Measurements from ENCODE around the gene CRYBA2.

Gene CRYBA2

DNA sequence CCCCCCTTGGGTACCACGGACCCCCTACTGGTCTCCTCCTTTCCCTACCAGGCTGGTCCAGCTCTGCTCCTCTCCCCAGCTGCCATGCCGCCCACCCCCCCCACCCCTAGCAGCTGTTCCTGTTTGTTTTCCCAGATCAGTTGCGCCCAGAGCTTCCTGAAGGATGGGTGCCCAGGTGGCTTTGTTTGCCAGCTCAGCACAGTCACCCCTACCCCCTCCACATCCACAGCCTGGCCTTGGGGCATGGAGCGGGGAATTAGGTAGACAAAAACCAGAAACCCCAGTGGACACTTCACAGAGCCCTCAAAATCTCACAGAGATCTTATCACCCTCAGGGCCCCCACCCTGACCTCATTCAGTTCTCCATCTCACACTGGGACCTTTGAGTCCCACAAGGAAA, 3.7 kb upstream of the CRYBA2 start:
- no peaks in the 10 kb centered on the region for H3K36me3 ChIP-seq (ENCODE audit: insufficient read depth, low read length)
- H3K4me3 ChIP-seq (ENCODE audit: low read length), result no peak overlapping the region
- no peak overlapping the region for H3K27ac ChIP-seq (ENCODE audit: low read depth, low read length)
- no peaks in the 10 kb centered on the region for H3K9me3 ChIP-seq (ENCODE audit: insufficient read depth, low read depth, low read length)
- 84% methylated on average over 4 of the region's 4 CpGs for WGBS
- H3K9ac ChIP-seq (ENCODE audit: low read depth, low read length), result no peak overlapping the region
- peaks cover 100% of the 10 kb centered on the region for H3K27me3 ChIP-seq (ENCODE audit: insufficient read depth, low read length)
- H3K4me1 ChIP-seq (ENCODE audit: insufficient read depth, low read length), result peaks cover 28% of the 10 kb centered on the region; the same call in 1 of the 2 replicates

DNA sequence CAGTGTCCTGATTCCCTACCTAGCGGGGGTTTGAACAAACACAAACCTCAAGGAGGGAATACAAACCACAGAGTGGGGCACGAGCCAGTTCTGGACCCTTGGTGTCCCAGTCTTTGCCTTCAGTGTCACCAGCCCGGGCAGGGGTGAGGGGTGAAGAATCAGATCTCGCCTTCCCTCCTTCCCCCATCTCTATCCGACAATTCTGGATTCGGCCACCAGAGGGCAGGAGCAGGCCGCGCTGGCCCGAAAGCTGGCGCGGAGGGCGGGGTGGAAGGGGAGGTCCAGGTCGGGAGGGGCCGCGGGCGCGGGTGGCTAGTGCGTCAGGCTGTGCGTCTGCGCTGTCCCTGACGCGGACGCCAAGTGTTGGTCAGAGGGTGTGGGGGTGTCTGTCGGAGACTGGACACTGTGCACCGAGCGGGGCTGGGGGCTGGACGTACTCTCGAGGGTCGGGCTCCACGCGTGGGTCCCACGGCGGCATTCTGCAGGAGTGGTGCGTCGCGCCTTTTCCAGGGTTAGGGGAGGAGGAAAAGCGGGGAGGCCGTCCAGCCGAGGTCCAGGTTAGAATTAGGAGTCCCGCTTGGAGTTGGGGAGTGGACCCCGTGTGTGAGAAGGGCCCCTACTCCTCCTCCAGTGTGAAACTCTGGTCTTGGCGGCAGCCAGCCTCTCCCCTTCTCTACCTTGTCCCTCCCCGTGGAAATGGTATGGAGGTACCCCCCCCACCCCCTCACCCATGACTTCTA, 2.9 kb upstream of the CRYBA2 start:
- Histone ChIP-seq H3K9me3 (ENCODE audit: insufficient read depth, low read depth, low read length) (no peaks in the 10 kb centered on the region), H3K4me3 (ENCODE audit: low read length) (peak overlapping the region; percentile 38), H3K9ac (ENCODE audit: low read depth, low read length) (no peak overlapping the region), H3K27ac (ENCODE audit: low read depth, low read length) (no peak overlapping the region), H3K36me3 (ENCODE audit: insufficient read depth, low read length) (no peaks in the 10 kb centered on the region), H3K4me1 (ENCODE audit: insufficient read depth, low read length) (peaks cover 28% of the 10 kb centered on the region; the same call in 1 of the 2 replicates), H3K27me3 (ENCODE audit: insufficient read depth, low read length) (peaks cover 100% of the 10 kb centered on the region)
- 12% methylated on average over 41 of the region's 43 CpGs for WGBS

DNA sequence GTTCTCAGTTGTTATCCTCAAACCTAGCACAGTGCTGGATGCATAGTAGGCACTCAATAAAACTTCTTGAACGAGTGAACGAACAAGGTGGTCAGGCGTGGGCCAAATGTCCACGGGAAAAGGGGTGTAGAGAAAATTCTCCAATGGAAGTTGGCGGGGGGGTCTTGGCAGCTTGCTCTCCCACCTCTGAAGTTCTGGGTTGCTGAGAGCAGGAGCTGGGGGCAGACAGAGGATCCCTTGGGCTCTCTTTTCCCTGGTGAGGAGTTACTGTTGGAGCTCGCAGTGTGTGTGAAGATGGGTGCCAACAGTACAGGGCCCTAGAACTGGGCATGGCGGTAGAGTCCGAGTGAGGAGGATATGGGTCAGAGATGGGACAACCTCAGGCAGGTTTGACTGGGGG, 2.3 kb upstream of the CRYBA2 start:
- Histone ChIP-seq H3K4me1 (ENCODE audit: insufficient read depth, low read length) (peaks cover 22% of the 10 kb centered on the region; the same call in 1 of the 2 replicates), H3K27me3 (ENCODE audit: insufficient read depth, low read length) (peaks cover 100% of the 10 kb centered on the region), H3K36me3 (ENCODE audit: insufficient read depth, low read length) (no peaks in the 10 kb centered on the region), H3K9me3 (ENCODE audit: insufficient read depth, low read depth, low read length) (no peaks in the 10 kb centered on the region), H3K27ac (ENCODE audit: low read depth, low read length) (no peak overlapping the region), H3K4me3 (ENCODE audit: low read length) (no peak overlapping the region), H3K9ac (ENCODE audit: low read depth, low read length) (no peak overlapping the region)
- 43% methylated on average over 8 of the region's 8 CpGs for WGBS

DNA sequence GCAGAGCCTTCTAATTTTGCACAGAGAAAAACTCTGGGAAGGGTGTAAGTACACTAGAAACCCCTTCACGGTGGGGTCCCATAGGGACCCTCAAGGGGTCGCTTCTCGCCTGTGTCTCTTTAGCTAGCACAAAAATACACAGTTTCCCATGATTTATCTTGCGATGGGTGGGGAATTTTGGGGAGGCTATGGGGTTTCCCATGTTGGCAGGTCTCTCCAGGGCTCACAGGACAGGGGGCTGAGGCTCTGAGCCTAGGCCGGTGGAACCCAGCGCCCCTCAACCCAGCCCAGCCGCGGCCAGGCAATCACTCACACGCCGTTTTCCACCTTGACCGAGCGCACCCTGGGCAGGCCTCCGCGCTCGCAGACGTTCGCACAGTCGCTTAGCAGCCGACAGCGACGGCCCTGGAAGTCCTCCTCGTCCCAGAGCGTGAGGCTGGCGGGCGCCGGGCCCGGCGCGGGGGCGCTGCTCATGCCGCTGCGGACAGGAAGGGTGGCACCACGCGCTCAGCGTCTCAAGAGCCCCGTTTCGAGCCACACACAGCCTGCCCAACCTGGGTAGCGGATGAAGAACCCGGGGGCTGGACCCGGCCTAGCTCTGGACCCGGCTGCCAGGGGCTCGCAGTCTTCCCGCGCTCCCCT, 398 bp downstream of the CRYBA2 start:
- Histone ChIP-seq H3K4me3 (ENCODE audit: low read length) (0 out of 2 replicates have a peak overlapping the region, but pooled peaks have one; percentile 29), H3K27me3 (ENCODE audit: insufficient read depth, low read length) (peaks cover 100% of the 10 kb centered on the region), H3K9ac (ENCODE audit: low read depth, low read length) (no peak overlapping the region), H3K9me3 (ENCODE audit: insufficient read depth, low read depth, low read length) (no peaks in the 10 kb centered on the region), H3K27ac (ENCODE audit: low read depth, low read length) (no peak overlapping the region), H3K36me3 (ENCODE audit: insufficient read depth, low read length) (no peaks in the 10 kb centered on the region), H3K4me1 (ENCODE audit: insufficient read depth, low read length) (0 out of 2 replicates have a peak, but pooled peaks cover 10% of the 10 kb centered on the region)
- WGBS, result 6% methylated on average over 44 of the region's 44 CpGs

DNA sequence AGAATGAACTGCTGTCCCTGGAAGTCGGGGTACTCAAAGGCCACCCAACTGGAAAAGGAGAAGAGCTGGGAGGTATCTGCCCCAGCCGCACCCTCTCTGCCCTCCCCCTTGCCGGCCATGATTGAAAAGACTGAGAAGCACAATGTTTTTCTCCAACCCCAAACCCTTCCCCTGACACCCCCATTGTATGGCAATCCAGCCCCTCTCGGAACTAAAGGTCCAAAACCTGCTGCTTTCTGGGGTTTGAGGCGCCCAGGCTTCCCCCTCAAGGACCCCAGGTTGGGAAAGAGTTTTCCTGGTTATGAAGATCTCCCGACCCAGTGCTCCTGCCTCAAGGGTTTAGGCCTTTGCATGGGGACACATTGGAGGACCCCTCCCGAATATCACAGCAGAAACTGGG, 1.0 kb downstream of the CRYBA2 start:
- Histone ChIP-seq H3K4me3 (ENCODE audit: low read length) (no peak overlapping the region), H3K4me1 (ENCODE audit: insufficient read depth, low read length) (0 out of 2 replicates have a peak, but pooled peaks cover 10% of the 10 kb centered on the region), H3K27ac (ENCODE audit: low read depth, low read length) (no peak overlapping the region), H3K27me3 (ENCODE audit: insufficient read depth, low read length) (peaks cover 100% of the 10 kb centered on the region), H3K36me3 (ENCODE audit: insufficient read depth, low read length) (no peaks in the 10 kb centered on the region), H3K9ac (ENCODE audit: low read depth, low read length) (no peak overlapping the region), H3K9me3 (ENCODE audit: insufficient read depth, low read depth, low read length) (no peaks in the 10 kb centered on the region)
- WGBS, result 22% methylated on average over 7 of the region's 7 CpGs

DNA sequence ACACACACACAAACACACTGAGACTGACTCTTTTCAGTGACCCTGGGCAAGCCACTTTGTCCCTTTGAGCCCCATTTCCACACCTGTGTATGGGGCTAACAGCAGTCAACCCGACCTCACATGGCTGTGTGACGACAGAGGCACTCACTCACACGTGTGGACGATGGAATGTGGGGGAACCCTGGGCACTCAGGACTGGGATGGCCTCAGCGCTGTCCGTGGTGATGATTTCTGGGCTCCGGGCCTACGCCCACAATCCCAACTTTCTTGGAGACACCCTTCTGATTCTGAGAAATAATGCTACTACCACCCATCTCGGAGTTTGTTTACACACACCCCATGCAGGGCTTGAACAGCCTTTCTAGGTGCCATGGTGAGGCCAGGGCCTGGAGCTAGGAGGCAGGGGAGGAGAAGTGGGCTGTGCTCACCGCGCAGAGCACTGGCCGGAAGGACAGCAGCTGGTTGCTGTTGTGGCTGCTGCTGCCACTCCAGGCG, 1.5 kb downstream of the CRYBA2 start:
- peaks cover 100% of the 10 kb centered on the region for H3K27me3 ChIP-seq (ENCODE audit: insufficient read depth, low read length)
- 13% methylated on average over 13 of the region's 13 CpGs for WGBS

DNA sequence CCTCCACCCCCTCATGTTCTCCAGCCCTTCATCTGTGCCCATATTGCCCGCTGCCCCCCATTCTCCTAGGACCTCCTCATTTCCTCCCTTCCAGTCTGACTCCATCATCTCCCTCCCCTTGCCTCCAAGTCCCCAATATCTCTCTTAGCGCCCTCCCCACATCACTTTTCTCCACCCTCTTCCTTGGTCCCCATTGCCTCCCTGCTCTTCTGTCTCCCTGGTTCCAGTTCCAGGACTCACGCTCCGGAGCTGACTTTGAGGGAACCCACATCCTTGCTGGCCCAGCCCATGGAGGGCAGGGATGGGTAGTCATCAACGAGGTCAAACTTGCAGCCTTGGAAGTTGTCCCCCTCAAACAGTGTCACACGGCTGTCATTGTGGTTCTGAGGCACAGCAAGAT, 2.6 kb downstream of the CRYBA2 start:
- 0 out of 2 replicates have a peak, but pooled peaks cover 10% of the 10 kb centered on the region for H3K4me1 ChIP-seq (ENCODE audit: insufficient read depth, low read length)
- H3K36me3 ChIP-seq (ENCODE audit: insufficient read depth, low read length), result no peaks in the 10 kb centered on the region
- no peak overlapping the region for H3K27ac ChIP-seq (ENCODE audit: low read depth, low read length)
- H3K4me3 ChIP-seq (ENCODE audit: low read length), result no peak overlapping the region
- WGBS, result 40% methylated on average over 6 of the region's 6 CpGs
- peaks cover 100% of the 10 kb centered on the region for H3K27me3 ChIP-seq (ENCODE audit: insufficient read depth, low read length)
- no peaks in the 10 kb centered on the region for H3K9me3 ChIP-seq (ENCODE audit: insufficient read depth, low read depth, low read length)
- no peak overlapping the region for H3K9ac ChIP-seq (ENCODE audit: low read depth, low read length)

More for the DNA sequence above, 1.5 kb downstream of the CRYBA2 start:
- H3K9me3 ChIP-seq (ENCODE audit: insufficient read depth, low read depth, low read length), result no peaks in the 10 kb centered on the region
- no peaks in the 10 kb centered on the region for H3K36me3 ChIP-seq (ENCODE audit: insufficient read depth, low read length)
- no peak overlapping the region for H3K9ac ChIP-seq (ENCODE audit: low read depth, low read length)
- 0 out of 2 replicates have a peak, but pooled peaks cover 10% of the 10 kb centered on the region for H3K4me1 ChIP-seq (ENCODE audit: insufficient read depth, low read length)
- H3K27ac ChIP-seq (ENCODE audit: low read depth, low read length), result no peak overlapping the region
- H3K4me3 ChIP-seq (ENCODE audit: low read length), result no peak overlapping the region

DNA sequence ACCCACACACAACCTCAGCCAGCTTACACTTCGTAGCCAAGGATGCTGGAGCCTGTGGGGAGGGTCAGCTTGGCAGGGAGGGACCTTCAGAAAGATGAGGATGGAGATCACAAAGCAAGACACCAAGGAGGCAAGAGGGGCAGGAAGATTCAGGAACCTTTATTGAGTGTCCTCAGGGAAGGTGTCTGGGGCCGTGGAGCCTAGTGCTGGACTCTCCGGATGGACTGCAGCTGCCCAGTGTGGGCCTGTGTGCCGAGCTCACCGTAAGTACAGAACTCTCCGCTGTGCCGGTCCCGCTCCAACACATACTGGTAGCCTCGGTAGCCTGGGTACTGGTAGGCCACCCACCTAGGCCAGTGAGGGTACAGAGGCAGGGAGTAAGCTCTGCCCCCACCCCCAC, 3.2 kb downstream of the CRYBA2 start:
- no peak overlapping the region for H3K9ac ChIP-seq (ENCODE audit: low read depth, low read length)
- H3K4me3 ChIP-seq (ENCODE audit: low read length), result no peak overlapping the region
- H3K27me3 ChIP-seq (ENCODE audit: insufficient read depth, low read length), result peaks cover 100% of the 10 kb centered on the region
- H3K9me3 ChIP-seq (ENCODE audit: insufficient read depth, low read depth, low read length), result no peaks in the 10 kb centered on the region
- 0 out of 2 replicates have a peak, but pooled peaks cover 10% of the 10 kb centered on the region for H3K4me1 ChIP-seq (ENCODE audit: insufficient read depth, low read length)
- WGBS, result 35% methylated on average over 9 of the region's 9 CpGs
- H3K27ac ChIP-seq (ENCODE audit: low read depth, low read length), result no peak overlapping the region
- H3K36me3 ChIP-seq (ENCODE audit: insufficient read depth, low read length), result no peaks in the 10 kb centered on the region

DNA sequence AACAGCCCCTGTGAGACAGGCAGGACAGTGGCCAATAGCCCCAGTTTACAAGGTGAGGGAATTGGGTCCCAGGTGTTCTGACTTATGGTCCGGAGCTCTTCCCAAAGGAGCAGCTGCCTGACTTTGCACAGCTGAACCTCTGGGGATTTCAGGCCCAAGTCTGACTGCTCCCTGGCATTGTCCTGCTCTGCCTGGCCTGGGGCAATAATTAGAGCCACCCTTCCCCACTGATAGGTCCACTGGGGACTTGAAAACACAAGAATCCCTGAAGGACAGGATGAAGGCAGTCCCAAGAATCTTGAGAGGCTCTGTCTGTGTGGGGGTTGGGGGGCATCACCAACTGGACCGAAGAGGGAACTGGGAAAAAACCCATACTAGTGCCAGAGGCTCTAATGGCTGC, 4.6 kb downstream of the CRYBA2 start:
- Histone ChIP-seq H3K36me3 (ENCODE audit: insufficient read depth, low read length) (no peaks in the 10 kb centered on the region), H3K27ac (ENCODE audit: low read depth, low read length) (no peak overlapping the region), H3K27me3 (ENCODE audit: insufficient read depth, low read length) (peaks cover 100% of the 10 kb centered on the region), H3K9ac (ENCODE audit: low read depth, low read length) (no peak overlapping the region), H3K9me3 (ENCODE audit: insufficient read depth, low read depth, low read length) (no peaks in the 10 kb centered on the region), H3K4me3 (ENCODE audit: low read length) (no peak overlapping the region), H3K4me1 (ENCODE audit: insufficient read depth, low read length) (0 out of 2 replicates have a peak, but pooled peaks cover 3% of the 10 kb centered on the region)
- WGBS, result 67% methylated on average over 2 of the region's 2 CpGs

DNA sequence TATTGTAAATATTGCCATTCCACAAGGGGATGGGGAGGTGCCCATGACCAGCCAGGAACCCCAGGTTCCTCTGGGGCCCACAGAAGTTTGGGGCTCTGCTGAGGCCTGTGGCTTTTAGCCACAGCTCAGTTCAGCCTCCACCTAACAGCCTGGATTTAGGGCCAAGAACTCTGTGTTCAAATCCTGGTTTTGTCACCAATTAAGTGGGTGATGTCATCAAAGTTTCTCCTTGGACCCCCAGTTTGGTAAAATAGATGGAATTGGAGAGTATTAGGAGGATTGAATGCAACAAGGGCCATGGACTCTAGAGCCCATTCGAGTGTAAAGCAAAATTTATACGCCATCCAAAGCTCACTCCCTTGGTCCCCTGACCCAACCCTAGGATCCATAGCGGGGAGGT, 5.1 kb downstream of the CRYBA2 start:
- no peak overlapping the region for H3K9ac ChIP-seq (ENCODE audit: low read depth, low read length)
- 61% methylated on average over 2 of the region's 3 CpGs for WGBS
- no peak overlapping the region for H3K27ac ChIP-seq (ENCODE audit: low read depth, low read length)
- peaks cover 100% of the 10 kb centered on the region for H3K27me3 ChIP-seq (ENCODE audit: insufficient read depth, low read length)
- H3K4me3 ChIP-seq (ENCODE audit: low read length), result no peak overlapping the region
- H3K36me3 ChIP-seq (ENCODE audit: insufficient read depth, low read length), result no peaks in the 10 kb centered on the region
- no peaks in the 10 kb centered on the region for H3K9me3 ChIP-seq (ENCODE audit: insufficient read depth, low read depth, low read length)
- H3K4me1 ChIP-seq (ENCODE audit: insufficient read depth, low read length), result no peaks in the 10 kb centered on the region

DNA sequence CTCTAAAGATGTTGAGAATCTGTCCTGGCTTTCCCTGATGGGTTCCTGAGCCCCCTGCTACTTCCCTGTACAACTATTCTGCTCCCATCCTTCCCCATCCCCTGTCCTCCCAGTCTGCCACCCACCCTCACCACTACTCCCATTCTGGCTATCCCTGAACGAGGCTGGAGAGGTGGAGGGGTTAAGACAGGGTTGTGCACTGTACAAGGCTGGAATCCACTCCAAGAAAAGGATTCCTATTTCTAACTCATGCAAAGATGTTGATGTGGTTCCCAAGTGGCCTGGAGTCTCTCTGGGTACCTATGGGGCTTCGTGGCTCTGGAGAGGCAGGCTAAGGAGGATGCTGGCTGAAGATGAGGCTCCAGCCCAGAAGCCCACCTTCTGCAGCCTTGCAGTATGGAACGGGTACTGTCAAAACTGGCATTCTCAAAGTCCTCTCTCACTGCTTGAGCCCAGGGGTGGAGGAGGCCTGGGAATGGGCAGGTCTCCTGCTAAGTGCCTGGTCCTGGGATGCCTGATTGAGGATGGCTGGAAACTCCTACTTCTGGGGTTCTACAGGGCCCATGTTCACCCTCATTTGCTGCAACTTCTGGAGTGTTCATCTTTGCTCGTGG, 7.0 kb downstream of the CRYBA2 start:
- 37% methylated on average over 3 of the region's 4 CpGs for WGBS
- no peaks in the 10 kb centered on the region for H3K9me3 ChIP-seq (ENCODE audit: insufficient read depth, low read depth, low read length)
- H3K9ac ChIP-seq (ENCODE audit: low read depth, low read length), result no peak overlapping the region
- no peak overlapping the region for H3K27ac ChIP-seq (ENCODE audit: low read depth, low read length)
- no peaks in the 10 kb centered on the region for H3K36me3 ChIP-seq (ENCODE audit: insufficient read depth, low read length)
- H3K4me1 ChIP-seq (ENCODE audit: insufficient read depth, low read length), result no peaks in the 10 kb centered on the region
- H3K27me3 ChIP-seq (ENCODE audit: insufficient read depth, low read length), result peaks cover 100% of the 10 kb centered on the region
- H3K4me3 ChIP-seq (ENCODE audit: low read length), result no peak overlapping the region
